Mammary epithelial cell (primary cell): ENCODE data around the gene VIPR1.

Source experiments
- CTCF ChIP-seq, 2 donors: IDR thresholded peaks in 1 of 2; conservative IDR thresholded peaks in 1 of 2; 2 replicates each; pipeline ENCODE4 v1.5.1; 2011 to 2012; ENCODE audit warnings: inconsistent platforms in 2 of 2, low read length in 2 of 2, mild to moderate bottlenecking in 2 of 2, control low read depth in 1 of 2, low read depth in 1 of 2; ENCODE audit not compliant: insufficient read depth in 1 of 2; ENCODE audit errors: extremely low read depth in 1 of 2
- EZH2 ChIP-seq: IDR thresholded peaks from 2 replicates; pipeline ENCODE4 v1.6.1; 2012; ENCODE audit warnings: low read length, inconsistent platforms, borderline replicate concordance

GRCh38 chr3:42497009-42497731 is 5.3 kb upstream of the VIPR1 start:
- TF ChIP-seq CTCF (conservative IDR thresholded peaks at IDR 0.05 in 1 of 2, IDR thresholded peaks at IDR 0.05 in 1 of 2; ENCODE audit: extremely low read depth in 1 of 2, insufficient read depth in 1 of 2, low read depth in 1 of 2, low read length in 2 of 2), result no peak
- TF ChIP-seq EZH2, result no peak
